Uterus (tissue), 4 donors: ENCODE data around the gene FXYD4. TPM values are rescaled to one million over a fixed set of nuclear protein-coding genes. Genes with fewer than 3 reads are reported as not detected.

Experiments used
- DNase-seq, 2 donors: peaks; one replicate each; pipeline ENCODE4 v3.0.0-alpha.2; 2019 to 2020
- H3K27ac ChIP-seq, 2 donors: fragments of 200-600 bp; sonication (generic); 1 replicate in 1 of 2; 2 replicates in 1 of 2; pipeline ENCODE4 v1.5.1; 2016 to 2018
- H3K27me3 ChIP-seq, 2 donors: fragments of 200-600 bp; sonication (generic); one replicate each; pipeline ENCODE4 v1.5.1; 2018 to 2019; ENCODE audit warnings: control low read depth in 1 of 2
- H3K36me3 ChIP-seq, 2 donors: fragments of 200-600 bp; sonication (generic); one replicate each; pipeline ENCODE4 v1.5.1; 2019; ENCODE audit warnings: control low read depth in 1 of 2
- H3K4me1 ChIP-seq, 2 donors: fragments of 200-600 bp; sonication (generic); one replicate each; pipeline ENCODE4 v1.5.1; 2018 to 2019; ENCODE audit warnings: control low read depth in 1 of 2
- H3K4me3 ChIP-seq, 2 donors: fragments of 200-600 bp; sonication (generic); 1 replicate in 1 of 2; 2 replicates in 1 of 2; pipeline ENCODE4 v1.5.1; 2018 to 2019; ENCODE audit warnings: mild to moderate bottlenecking in 1 of 2
- H3K9me3 ChIP-seq, 2 donors: fragments of 200-600 bp; sonication (generic); one replicate each; pipeline ENCODE4 v1.5.1; 2019; ENCODE audit warnings: control low read depth in 1 of 2
- CTCF ChIP-seq, 4 experiments: fragments of 200-600 bp in 2 of 4; fragments of 450-650 bp in 2 of 4; sonication (generic) in 2 of 4; IDR thresholded peaks; one replicate each; pipeline ENCODE4 v1.5.1; 2016 to 2019; ENCODE audit warnings: antibody characterized with exemption in 4 of 4, mild to moderate bottlenecking in 2 of 4, moderate library complexity in 1 of 4
- POLR2A ChIP-seq, 2 donors: fragments of 450-650 bp; IDR thresholded peaks; one replicate each; pipeline ENCODE4 v1.6.1; 2016; ENCODE audit warnings: antibody characterized with exemption in 2 of 2, mild to moderate bottlenecking in 1 of 2, moderate library complexity in 1 of 2
- intact Hi-C: fragments of 100-400 bp; cut with DNase I; formaldehyde crosslinking; loops from one replicate; pipeline ENCODE4 v1.15.1; 2023; ENCODE audit warnings: low total_unique reads
- total RNA-seq, 4 donors: library from RNA; depleted of rRNA in 3 of 4; stranded (reverse); fragments of >200 nt in 3 of 4; gene quantifications; one replicate each; pipeline versions ENCODE4 v1.1.0 to v1.2.4, GENCODE V29; 2014 to 2023
- donor health status: DM: yes; HTN: yes; CAD: no.

Gene FXYD4
- total RNA-seq, 4 donors from 2014 or later: not detected

GRCh38 chr10:43353495-43354329, 17.7 kb upstream of the FXYD4 start:
- no peak for DNase-seq
- Histone ChIP-seq H3K4me1 (no peaks in the 10 kb centered on the region), H3K4me3 (no peak overlapping the region), H3K27me3 (peaks cover 0 to 3% of the 10 kb centered on the region in 2 donors), H3K36me3 (no peaks in the 10 kb centered on the region), H3K9me3 (no peaks in the 10 kb centered on the region), H3K27ac (no peak overlapping the region)
- intact Hi-C loops: no loop called here
- no peak for TF ChIP-seq CTCF (IDR thresholded peaks at IDR 0.05)

GRCh38 chr10:43354330-43354635, 17.2 kb upstream of the FXYD4 start:
- intact Hi-C loops: no loop called here
- Histone ChIP-seq H3K36me3 (no peaks in the 10 kb centered on the region), H3K4me1 (no peaks in the 10 kb centered on the region), H3K4me3 (no peak overlapping the region), H3K27ac (no peak overlapping the region), H3K9me3 (no peaks in the 10 kb centered on the region), H3K27me3 (peaks cover 0 to 3% of the 10 kb centered on the region in 2 donors)
- DNase-seq: no peak
- TF ChIP-seq POLR2A (IDR thresholded peaks at IDR 0.05) (no peak), CTCF (IDR thresholded peaks at IDR 0.05) (no peak)

- no peaks in the 10 kb centered on the region for H3K4me1 ChIP-seq
- intact Hi-C loops: no loop called here
- no peaks in the 10 kb centered on the region for H3K36me3 ChIP-seq
- no peak overlapping the region for H3K4me3 ChIP-seq
- no peak for DNase-seq
- no peaks in the 10 kb centered on the region for H3K9me3 ChIP-seq
- no peak overlapping the region for H3K27ac ChIP-seq
- no peaks in the 10 kb centered on the region for H3K27me3 ChIP-seq
- TF ChIP-seq CTCF (IDR thresholded peaks at IDR 0.05): no peak
- no peak for TF ChIP-seq POLR2A (IDR thresholded peaks at IDR 0.05)
Measured at GRCh38 chr10:43354879-43355380, 16.5 kb upstream of the FXYD4 start.

- no peak for DNase-seq
- Histone ChIP-seq H3K4me1 (no peaks in the 10 kb centered on the region), H3K4me3 (no peak overlapping the region), H3K27ac (no peak overlapping the region), H3K27me3 (no peaks in the 10 kb centered on the region), H3K9me3 (no peaks in the 10 kb centered on the region), H3K36me3 (no peaks in the 10 kb centered on the region)
- intact Hi-C loops: no loop called here
- TF ChIP-seq CTCF (IDR thresholded peaks at IDR 0.05): no peak
- no peak for TF ChIP-seq POLR2A (IDR thresholded peaks at IDR 0.05)
Measured at GRCh38 chr10:43355749-43356371, 15.6 kb upstream of the FXYD4 start.

GRCh38 chr10:43360086-43360485, 11.3 kb upstream of the FXYD4 start:
- TF ChIP-seq CTCF (IDR thresholded peaks at IDR 0.05) (no peak), POLR2A (IDR thresholded peaks at IDR 0.05) (no peak)
- intact Hi-C loops: no loop called here
- no peaks in the 10 kb centered on the region for H3K9me3 ChIP-seq

More at GRCh38 chr10:43360086-43360485, 11.3 kb upstream of the FXYD4 start:
- Histone ChIP-seq H3K27ac (no peak overlapping the region), H3K4me3 (no peak overlapping the region), H3K36me3 (no peaks in the 10 kb centered on the region), H3K27me3 (no peaks in the 10 kb centered on the region), H3K4me1 (no peaks in the 10 kb centered on the region)
- DNase-seq: no peak
